ENCODE measurements around the gene LCE5A. TPM values are rescaled to one million over a fixed set of nuclear protein-coding genes. Genes with fewer than 3 reads are reported as not detected.
"Not testable (repeated sequence)": the region's sequence is repeated elsewhere in the genome, so short reads cannot be mapped to it uniquely, and the experiment has no call there.

LCE5A gene
- total RNA-seq, 1 donor from 2014 or later: not detected

GRCh38 chr1:152546704-152547103 is 36.1 kb downstream of the LCE5A start:
- no peaks in the 10 kb centered on the region for H3K4me1 Mint-ChIP-seq (ENCODE audit: low read depth)
- no peak for TF ChIP-seq CTCF (IDR thresholded peaks at IDR 0.05; ENCODE audit: unreplicated experiment)
- DNase-seq (ENCODE audit: low spot score, unreplicated experiment): no peak
- H3K36me3 Mint-ChIP-seq (ENCODE audit: insufficient read depth): no peaks in the 10 kb centered on the region
- no peak overlapping the region for H3K4me3 Mint-ChIP-seq (ENCODE audit: low read depth)
- H3K9me3 Mint-ChIP-seq (ENCODE audit: low read depth): peaks cover 43% of the 10 kb centered on the region
- no peak overlapping the region for H3K27ac Mint-ChIP-seq
- H3K27me3 Mint-ChIP-seq: no peaks in the 10 kb centered on the region

- not testable (repeated sequence) for DNase-seq (ENCODE audit: low spot score, unreplicated experiment); H3K4me3 Mint-ChIP-seq (ENCODE audit: low read depth); H3K4me1 Mint-ChIP-seq (ENCODE audit: low read depth); H3K36me3 Mint-ChIP-seq (ENCODE audit: insufficient read depth); H3K27me3 Mint-ChIP-seq; H3K27ac Mint-ChIP-seq
- H3K9me3 Mint-ChIP-seq (ENCODE audit: low read depth): peaks cover 33% of the 10 kb centered on the region
These were observed 37.8 kb downstream of the LCE5A start for GRCh38 chr1:152548358-152548757.

Other genes with a start within 250 kb of the LCE5A start
- gene FLG, start 185.6 kb upstream of the LCE5A start, total RNA-seq: not detected in 2 replicates
- not detected in 2 replicates for gene FLG2, start 150.8 kb upstream of the LCE5A start, total RNA-seq
- gene CRNN, start 96.5 kb upstream of the LCE5A start, total RNA-seq: not detected in 2 replicates
- not detected in 2 replicates for gene CRCT1, start 3.7 kb downstream of the LCE5A start, total RNA-seq
- gene LCE3E, start 56.0 kb downstream of the LCE5A start, total RNA-seq: not detected in 2 replicates
- gene LCE3D, start 69.7 kb downstream of the LCE5A start, total RNA-seq: not detected in 2 replicates
- not detected in 2 replicates for gene LCE3C, start 89.4 kb downstream of the LCE5A start, total RNA-seq
- gene LCE3B, start 103.0 kb downstream of the LCE5A start, total RNA-seq: not detected in 2 replicates
- gene LCE3A, start 112.3 kb downstream of the LCE5A start, total RNA-seq: not detected in 2 replicates
- gene LCE2D, start 152.6 kb downstream of the LCE5A start, total RNA-seq: not detected in 2 replicates
- gene LCE2C, start 164.5 kb downstream of the LCE5A start, total RNA-seq: not detected in 2 replicates
- gene LCE2B, start 175.3 kb downstream of the LCE5A start, total RNA-seq: not detected in 2 replicates
- gene LCE2A, start 187.5 kb downstream of the LCE5A start, total RNA-seq: not detected in 2 replicates
- not detected in 2 replicates for gene LCE4A, start 197.4 kb downstream of the LCE5A start, total RNA-seq
- not detected in 2 replicates for gene KPRP, start 247.2 kb downstream of the LCE5A start, total RNA-seq

Measured in progenitor cell of endocrine pancreas (in vitro differentiated cells).